RWPE2 (cell line): Measurements from ENCODE around the gene SYTL4.

Experiments
- ATAC-seq: fragments of 200-7000 bp; cut with Tn5 transposase; 3 replicates; pipeline ENCODE4 v1.9.1; 2021; ENCODE audit warnings: low read depth
- DNase-seq: peaks from one replicate; pipeline ENCODE4 v3.0.0-alpha.2; 2020; ENCODE audit warnings: low spot score
- H3K27ac ChIP-seq: fragments of 450-650 bp; 2 replicates; pipeline ENCODE4 v1.5.1; 2017; ENCODE audit warnings: mild to moderate bottlenecking; ENCODE audit not compliant: poor library complexity, severe bottlenecking
- H3K27me3 ChIP-seq: fragments of 250-450 bp; sonication (Bioruptor Pico); 2 replicates; pipeline ENCODE4 v1.5.1; 2021; ENCODE audit warnings: mild to moderate bottlenecking, moderate library complexity; ENCODE audit not compliant: insufficient read depth, poor library complexity, severe bottlenecking
- H3K36me3 ChIP-seq: fragments of 250-450 bp; sonication (Bioruptor Pico); 2 replicates; pipeline ENCODE4 v1.5.1; 2020; ENCODE audit warnings: low read depth, mild to moderate bottlenecking, moderate library complexity
- H3K4me1 ChIP-seq: fragments of 250-450 bp; sonication (Bioruptor Pico); 2 replicates; pipeline ENCODE4 v1.5.1; 2021; ENCODE audit warnings: mild to moderate bottlenecking, moderate library complexity; ENCODE audit not compliant: insufficient read depth, poor library complexity, severe bottlenecking
- H3K4me3 ChIP-seq: fragments of 250-450 bp; sonication (Bioruptor Pico); 2 replicates; pipeline ENCODE4 v1.5.1; 2021; ENCODE audit warnings: mild to moderate bottlenecking, moderate library complexity; ENCODE audit not compliant: severe bottlenecking
- H3K9me3 ChIP-seq: fragments of 250-450 bp; sonication (Bioruptor Pico); 2 replicates; pipeline ENCODE4 v1.5.1; 2021; ENCODE audit warnings: mild to moderate bottlenecking, moderate library complexity; ENCODE audit not compliant: severe bottlenecking
- TF ChIP-seq, protein P1 (sequence below): fragments of 450-650 bp; IDR thresholded peaks from one replicate; pipeline ENCODE4 v1.5.1; 2017; ENCODE audit warnings: mild to moderate bottlenecking, moderate library complexity; ENCODE audit not compliant: poor library complexity, severe bottlenecking

The SYTL4 gene

DNA sequence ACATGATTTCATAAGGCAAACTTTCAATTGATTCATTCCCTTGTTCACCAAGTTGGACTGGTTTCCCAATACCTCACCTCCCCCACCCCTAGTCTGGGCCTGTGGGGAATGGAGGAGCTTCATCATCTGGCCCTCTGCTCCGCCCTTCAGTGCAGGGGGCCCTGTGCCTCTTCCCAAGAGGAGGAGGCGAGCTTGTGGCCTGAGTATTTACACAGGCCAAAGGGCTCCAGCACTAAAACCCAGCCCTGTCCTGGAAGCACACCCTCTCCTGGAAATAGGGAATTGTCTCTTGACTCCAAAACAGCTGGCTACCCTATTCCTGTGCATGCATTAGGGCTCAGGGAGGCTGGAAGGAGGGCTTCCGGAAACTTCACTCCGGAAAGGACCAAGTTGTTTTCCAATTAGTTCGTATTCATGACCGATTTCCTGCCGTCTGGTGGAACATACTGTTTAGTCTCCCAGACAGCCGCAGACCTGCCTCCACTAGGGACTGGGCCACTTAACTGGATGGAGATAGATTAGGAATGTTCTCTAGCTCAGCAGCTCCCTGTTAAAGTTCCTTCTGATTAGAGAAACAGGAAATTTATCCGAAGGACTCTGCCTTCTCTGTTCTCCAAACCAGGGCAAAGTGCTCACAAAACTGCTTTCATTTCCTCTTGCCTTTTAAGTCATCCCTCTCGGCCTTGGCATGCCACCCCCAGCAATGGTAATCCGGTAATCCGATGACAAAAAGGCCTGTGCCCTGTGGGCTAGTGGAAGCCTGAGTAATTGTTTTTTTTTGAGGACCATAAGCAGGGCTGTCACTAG lies 82.2 kb downstream of the SYTL4 start:
- TF ChIP-seq, protein P1, sequence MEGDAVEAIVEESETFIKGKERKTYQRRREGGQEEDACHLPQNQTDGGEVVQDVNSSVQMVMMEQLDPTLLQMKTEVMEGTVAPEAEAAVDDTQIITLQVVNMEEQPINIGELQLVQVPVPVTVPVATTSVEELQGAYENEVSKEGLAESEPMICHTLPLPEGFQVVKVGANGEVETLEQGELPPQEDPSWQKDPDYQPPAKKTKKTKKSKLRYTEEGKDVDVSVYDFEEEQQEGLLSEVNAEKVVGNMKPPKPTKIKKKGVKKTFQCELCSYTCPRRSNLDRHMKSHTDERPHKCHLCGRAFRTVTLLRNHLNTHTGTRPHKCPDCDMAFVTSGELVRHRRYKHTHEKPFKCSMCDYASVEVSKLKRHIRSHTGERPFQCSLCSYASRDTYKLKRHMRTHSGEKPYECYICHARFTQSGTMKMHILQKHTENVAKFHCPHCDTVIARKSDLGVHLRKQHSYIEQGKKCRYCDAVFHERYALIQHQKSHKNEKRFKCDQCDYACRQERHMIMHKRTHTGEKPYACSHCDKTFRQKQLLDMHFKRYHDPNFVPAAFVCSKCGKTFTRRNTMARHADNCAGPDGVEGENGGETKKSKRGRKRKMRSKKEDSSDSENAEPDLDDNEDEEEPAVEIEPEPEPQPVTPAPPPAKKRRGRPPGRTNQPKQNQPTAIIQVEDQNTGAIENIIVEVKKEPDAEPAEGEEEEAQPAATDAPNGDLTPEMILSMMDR, result no peak
- DNase-seq, result no peak
- no peaks in the 10 kb centered on the region for H3K36me3 ChIP-seq
- peak overlapping the region; percentile 46 for H3K27ac ChIP-seq
- ATAC-seq, result peak; percentile 55
- H3K4me3 ChIP-seq, result no peak overlapping the region
- H3K9me3 ChIP-seq, result no peaks in the 10 kb centered on the region
- H3K27me3 ChIP-seq, result no peaks in the 10 kb centered on the region
- no peaks in the 10 kb centered on the region for H3K4me1 ChIP-seq

DNA sequence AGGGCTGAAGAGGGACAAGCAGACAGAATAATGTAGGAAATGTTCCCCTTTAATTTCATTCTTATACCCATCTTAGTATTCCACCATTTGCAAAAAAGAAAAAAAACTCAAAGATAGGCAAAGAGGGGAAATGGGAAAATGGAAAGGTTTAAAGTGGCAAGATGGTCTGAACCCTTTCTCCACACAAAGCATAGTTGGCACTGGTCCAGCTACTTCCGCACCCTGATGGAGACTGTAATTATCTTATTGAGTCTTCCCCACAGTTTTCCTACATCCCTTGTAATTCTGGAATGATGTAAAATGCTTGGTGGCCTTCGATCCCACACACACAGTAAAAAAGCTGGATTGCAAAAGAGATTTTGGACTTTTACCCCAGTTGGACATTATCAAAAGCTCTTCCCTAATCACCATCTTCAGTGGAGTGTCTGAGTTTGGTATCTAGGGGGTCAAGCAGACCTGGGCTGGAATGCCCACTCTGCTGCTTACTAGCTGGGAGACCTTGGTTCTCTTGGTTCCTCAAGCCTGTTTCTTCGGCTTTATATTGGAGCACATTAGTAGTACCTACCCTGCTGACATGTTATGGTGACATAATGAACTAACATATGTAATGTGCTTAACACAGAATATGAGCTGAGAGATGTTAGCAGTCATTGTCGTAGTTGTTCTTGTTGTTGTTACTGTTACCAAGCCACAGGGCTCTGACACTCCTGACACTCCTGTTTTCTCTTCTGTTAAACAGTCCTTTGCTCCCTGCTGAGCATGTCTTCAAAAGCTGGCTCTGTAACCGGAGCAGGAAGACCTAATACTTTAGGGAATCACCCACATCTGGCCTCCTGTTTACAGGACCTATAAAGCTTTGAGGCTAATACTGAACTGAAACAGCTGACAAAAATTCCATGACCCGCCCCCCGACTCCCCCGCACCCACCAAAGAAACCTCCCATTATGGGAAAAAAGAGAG lies 83.2 kb downstream of the SYTL4 start:
- Histone ChIP-seq H3K27me3 (no peaks in the 10 kb centered on the region), H3K9me3 (no peaks in the 10 kb centered on the region), H3K4me3 (no peak overlapping the region), H3K4me1 (peaks cover 7% of the 10 kb centered on the region), H3K36me3 (no peaks in the 10 kb centered on the region), H3K27ac (peak overlapping the region; percentile 46)
- DNase-seq (no peak), ATAC-seq (no peak)
- TF ChIP-seq, protein P1, result no peak

DNA sequence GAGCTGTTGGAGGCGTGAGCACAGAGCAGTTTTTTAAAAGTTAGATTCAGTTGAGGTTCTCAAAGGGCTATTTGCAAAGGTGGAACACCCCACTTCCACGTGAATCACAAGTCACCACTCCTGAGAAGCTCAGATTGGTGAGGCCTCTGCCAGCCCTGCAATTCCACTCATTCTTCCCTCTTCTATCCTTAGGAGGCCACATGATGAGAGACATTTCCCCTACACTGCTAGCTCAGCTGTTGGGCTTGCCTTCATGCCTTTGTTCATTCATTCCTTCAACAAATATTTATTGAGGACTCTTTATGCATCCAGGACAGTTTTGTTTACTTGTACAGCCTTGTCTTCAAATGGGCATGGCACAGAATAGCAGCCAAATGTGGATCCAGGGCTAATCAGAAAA lies 84.2 kb downstream of the SYTL4 start:
- no peak overlapping the region for H3K4me3 ChIP-seq
- no peak for ATAC-seq
- H3K27ac ChIP-seq, result no peak overlapping the region
- H3K36me3 ChIP-seq, result no peaks in the 10 kb centered on the region
- TF ChIP-seq, protein P1, result no peak
- H3K9me3 ChIP-seq, result no peaks in the 10 kb centered on the region
- peaks cover 17% of the 10 kb centered on the region for H3K4me1 ChIP-seq
- H3K27me3 ChIP-seq, result no peaks in the 10 kb centered on the region
- no peak for DNase-seq

DNA sequence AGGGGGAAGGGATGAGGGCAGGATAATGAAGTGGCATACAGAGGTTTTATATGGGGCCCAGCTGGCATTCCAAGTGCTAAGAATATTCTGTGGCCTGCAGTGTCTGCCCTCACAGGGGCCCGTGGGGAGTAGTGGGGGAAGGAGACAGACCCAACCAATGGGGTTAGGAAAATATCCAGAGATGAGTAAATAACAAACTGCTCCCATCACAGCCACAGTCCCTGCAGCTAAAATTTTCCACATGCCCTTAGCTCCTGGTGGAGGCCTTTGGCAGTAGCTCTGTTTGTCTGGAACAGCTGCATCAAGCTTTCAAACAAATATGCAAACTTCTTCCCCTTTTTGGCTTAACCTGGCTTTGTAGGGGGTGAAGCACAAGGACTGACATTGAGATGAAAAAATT lies 84.8 kb downstream of the SYTL4 start:
- ATAC-seq (no peak), DNase-seq (no peak)
- Histone ChIP-seq H3K4me3 (no peak overlapping the region), H3K27me3 (no peaks in the 10 kb centered on the region), H3K9me3 (no peaks in the 10 kb centered on the region), H3K4me1 (peaks cover 23% of the 10 kb centered on the region), H3K27ac (no peak overlapping the region), H3K36me3 (no peaks in the 10 kb centered on the region)
- TF ChIP-seq, protein P1, result no peak
